ENCODE data around the gene DCLK1. TPM values are rescaled to one million over a fixed set of nuclear protein-coding genes. Genes with fewer than 3 reads are reported as not detected.

DCLK1 gene
- total and polyA plus RNA-seq, 2 experiments from 2014 or later = 0.48 to 0.65 TPM

- 92 to 93% methylated on average over 8 of the region's 8 CpGs for WGBS, 2 experiments (ENCODE audit: low coverage in 1 of 2, low lambda C conversion rate in 2 of 2, missing lambda C conversion rate in 2 of 2)
- Histone ChIP-seq H3K36me3 (ENCODE audit: low read depth) (no peaks in the 10 kb centered on the region), H2AFZ (no peak overlapping the region), H3K4me1 (ENCODE audit: insufficient read depth) (peaks cover 24% of the 10 kb centered on the region), H3K9ac (no peak overlapping the region), H3K9me3 (ENCODE audit: low read depth) (no peaks in the 10 kb centered on the region), H3K79me2 (ENCODE audit: insufficient read depth) (no peaks in the 10 kb centered on the region), H3K27me3 (replicated peaks; ENCODE audit: insufficient read depth) (no peaks in the 10 kb centered on the region), H3F3A (ENCODE audit: insufficient read depth) (no peaks in the 10 kb centered on the region), H4K20me1 (ENCODE audit: insufficient read depth) (no peaks in the 10 kb centered on the region), H3K27ac (no peak overlapping the region), H3K9me2 (ENCODE audit: insufficient read depth) (no peaks in the 10 kb centered on the region), H3K4me2 (ENCODE audit: unreplicated experiment) (no peak overlapping the region), H3K4me3 (no peak overlapping the region)
- in situ Hi-C loops (cut with MboI) = no loop called here
- TF ChIP-seq EZH2phosphoT487 (IDR thresholded peaks at IDR 0.05; ENCODE audit: insufficient read depth, low read depth) (no peak), EZH2 (IDR thresholded peaks at IDR 0.05; ENCODE audit: insufficient read depth, poor library complexity, severe bottlenecking) (no peak)
- DNase-seq = no peak
Measured at GRCh38 chr13:35854286-35854685, 276.9 kb downstream of the DCLK1 start.

GRCh38 chr13:35851881-35852280 is 279.3 kb downstream of the DCLK1 start:
- 98 to 100% methylated on average over 3 of the region's 3 CpGs for WGBS, 2 experiments (ENCODE audit: low coverage in 1 of 2, low lambda C conversion rate in 2 of 2, missing lambda C conversion rate in 2 of 2)
- H3K27ac ChIP-seq = no peak overlapping the region

GRCh38 chr13:35851356-35851755 is 279.8 kb downstream of the DCLK1 start:
- Histone ChIP-seq H3K79me2 (ENCODE audit: insufficient read depth) (no peaks in the 10 kb centered on the region), H3K9me3 (ENCODE audit: low read depth) (no peaks in the 10 kb centered on the region), H3K9me2 (ENCODE audit: insufficient read depth) (no peaks in the 10 kb centered on the region), H3K36me3 (ENCODE audit: low read depth) (no peaks in the 10 kb centered on the region), H3K27me3 (replicated peaks; ENCODE audit: insufficient read depth) (no peaks in the 10 kb centered on the region), H3K4me1 (ENCODE audit: insufficient read depth) (peaks cover 16% of the 10 kb centered on the region), H3K4me2 (ENCODE audit: unreplicated experiment) (no peak overlapping the region), H4K20me1 (ENCODE audit: insufficient read depth) (no peaks in the 10 kb centered on the region), H3K27ac (no peak overlapping the region), H3F3A (ENCODE audit: insufficient read depth) (no peaks in the 10 kb centered on the region), H3K9ac (no peak overlapping the region), H3K4me3 (no peak overlapping the region), H2AFZ (no peak overlapping the region)
- no peak for DNase-seq
- TF ChIP-seq EZH2 (IDR thresholded peaks at IDR 0.05; ENCODE audit: insufficient read depth, poor library complexity, severe bottlenecking) (no peak), EZH2phosphoT487 (IDR thresholded peaks at IDR 0.05; ENCODE audit: insufficient read depth, low read depth) (no peak)
- in situ Hi-C loops (cut with MboI) = no loop called here
- WGBS, 2 experiments (ENCODE audit: low coverage in 1 of 2, low lambda C conversion rate in 2 of 2, missing lambda C conversion rate in 2 of 2) = 78 to 81% methylated on average over 5 of the region's 5 CpGs

More at GRCh38 chr13:35851881-35852280, 279.3 kb downstream of the DCLK1 start:
- DNase-seq = no peak
- H3K4me1 ChIP-seq (ENCODE audit: insufficient read depth) = peaks cover 16% of the 10 kb centered on the region
- no peaks in the 10 kb centered on the region for H3K36me3 ChIP-seq (ENCODE audit: low read depth)
- H2AFZ ChIP-seq = no peak overlapping the region
- no peak for TF ChIP-seq EZH2 (IDR thresholded peaks at IDR 0.05; ENCODE audit: insufficient read depth, poor library complexity, severe bottlenecking)
- TF ChIP-seq EZH2phosphoT487 (IDR thresholded peaks at IDR 0.05; ENCODE audit: insufficient read depth, low read depth) = no peak
- H3K9me2 ChIP-seq (ENCODE audit: insufficient read depth) = no peaks in the 10 kb centered on the region
- no peak overlapping the region for H3K4me3 ChIP-seq
- H3K4me2 ChIP-seq (ENCODE audit: unreplicated experiment) = no peak overlapping the region
- H4K20me1 ChIP-seq (ENCODE audit: insufficient read depth) = no peaks in the 10 kb centered on the region
- no peaks in the 10 kb centered on the region for H3K27me3 ChIP-seq (replicated peaks; ENCODE audit: insufficient read depth)
- in situ Hi-C loops (cut with MboI) = no loop called here
- H3K79me2 ChIP-seq (ENCODE audit: insufficient read depth) = no peaks in the 10 kb centered on the region
- H3K9me3 ChIP-seq (ENCODE audit: low read depth) = no peaks in the 10 kb centered on the region
- no peak overlapping the region for H3K9ac ChIP-seq
- no peaks in the 10 kb centered on the region for H3F3A ChIP-seq (ENCODE audit: insufficient read depth)

- Histone ChIP-seq H3K36me3 (ENCODE audit: low read depth) (no peaks in the 10 kb centered on the region), H3K4me2 (ENCODE audit: unreplicated experiment) (no peak overlapping the region), H3K79me2 (ENCODE audit: insufficient read depth) (no peaks in the 10 kb centered on the region), H3K27ac (no peak overlapping the region), H3K9me3 (ENCODE audit: low read depth) (no peaks in the 10 kb centered on the region), H2AFZ (no peak overlapping the region), H4K20me1 (ENCODE audit: insufficient read depth) (no peaks in the 10 kb centered on the region), H3K4me1 (ENCODE audit: insufficient read depth) (peaks cover 9% of the 10 kb centered on the region), H3K9me2 (ENCODE audit: insufficient read depth) (no peaks in the 10 kb centered on the region), H3K4me3 (no peak overlapping the region), H3K27me3 (replicated peaks; ENCODE audit: insufficient read depth) (no peaks in the 10 kb centered on the region), H3F3A (ENCODE audit: insufficient read depth) (no peaks in the 10 kb centered on the region), H3K9ac (no peak overlapping the region)
- no peak for DNase-seq
- no peak for TF ChIP-seq EZH2 (IDR thresholded peaks at IDR 0.05; ENCODE audit: insufficient read depth, poor library complexity, severe bottlenecking)
- no peak for TF ChIP-seq EZH2phosphoT487 (IDR thresholded peaks at IDR 0.05; ENCODE audit: insufficient read depth, low read depth)
- WGBS, 2 experiments (ENCODE audit: low coverage in 1 of 2, low lambda C conversion rate in 2 of 2, missing lambda C conversion rate in 2 of 2) = 91 to 98% methylated on average over 5 of the region's 5 CpGs
- in situ Hi-C loops (cut with MboI) = no loop called here
Measured at GRCh38 chr13:35850569-35850968, 280.6 kb downstream of the DCLK1 start.

GRCh38 chr13:35849256-35849644 is 281.9 kb downstream of the DCLK1 start:
- DNase-seq = no peak
- no peaks in the 10 kb centered on the region for H4K20me1 ChIP-seq (ENCODE audit: insufficient read depth)
- 71 to 83% methylated on average over 2 of the region's 2 CpGs for WGBS, 2 experiments (ENCODE audit: low coverage in 1 of 2, low lambda C conversion rate in 2 of 2, missing lambda C conversion rate in 2 of 2)
- no peak overlapping the region for H3K27ac ChIP-seq
- no peaks in the 10 kb centered on the region for H3F3A ChIP-seq (ENCODE audit: insufficient read depth)
- H3K9me2 ChIP-seq (ENCODE audit: insufficient read depth) = no peaks in the 10 kb centered on the region; the same call in 1 of the 2 replicates
- no peak overlapping the region for H3K4me2 ChIP-seq (ENCODE audit: unreplicated experiment)
- no peak overlapping the region for H3K4me3 ChIP-seq
- H3K79me2 ChIP-seq (ENCODE audit: insufficient read depth) = no peaks in the 10 kb centered on the region
- no peaks in the 10 kb centered on the region for H3K27me3 ChIP-seq (replicated peaks; ENCODE audit: insufficient read depth)
- H3K9ac ChIP-seq = no peak overlapping the region
- H2AFZ ChIP-seq = no peak overlapping the region
- no peaks in the 10 kb centered on the region for H3K36me3 ChIP-seq (ENCODE audit: low read depth)
- H3K9me3 ChIP-seq (ENCODE audit: low read depth) = no peaks in the 10 kb centered on the region
- in situ Hi-C loops (cut with MboI) = no loop called here
- H3K4me1 ChIP-seq (ENCODE audit: insufficient read depth) = no peaks in the 10 kb centered on the region
- TF ChIP-seq EZH2 (IDR thresholded peaks at IDR 0.05; ENCODE audit: insufficient read depth, poor library complexity, severe bottlenecking) = no peak
- no peak for TF ChIP-seq EZH2phosphoT487 (IDR thresholded peaks at IDR 0.05; ENCODE audit: insufficient read depth, low read depth)
